IMR-90 (cell line): Measurements from ENCODE around the gene ATOH8. TPM values are rescaled to one million over a fixed set of nuclear protein-coding genes. Genes with fewer than 3 reads are reported as not detected.

Experiments
- ATAC-seq: fragments of 200-7000 bp; cut with Tn5 transposase; 2 replicates; pipeline ENCODE4 v1.9.1; 2020; ENCODE audit warnings: low read depth, mild to moderate bottlenecking, moderate library complexity
- BruUV-seq: library from RNA; stranded (reverse); fragments of 400-500 nt; replicated peaks from 2 replicates; lab custom pipeline; 2021; lab: Mats Ljungman, UMichigan
- CTCF ChIA-PET: fragments of 300-600 bp; formaldehyde crosslinking; extraction: SDS; loops from one replicate; lab custom pipeline; 2021; ENCODE audit warnings: antibody characterized with exemption; lab: Yijun Ruan, JAX
- POLR2A ChIA-PET: fragments of 300-600 bp; sonication (Branson Sonifier 250); formaldehyde crosslinking; loops from one replicate; lab custom pipeline; 2022; ENCODE audit warnings: antibody characterized with exemption; ENCODE audit not compliant: unreplicated experiment; lab: Charles Lee
- DNase-seq: peaks from one replicate; pipeline ENCODE4 v3.0.0; 2013
- H2AFZ ChIP-seq: replicated peaks from 2 replicates; pipeline ENCODE3; 2013; ENCODE audit warnings: low read length, mild to moderate bottlenecking; ENCODE audit not compliant: poor library complexity
- H2AK5ac ChIP-seq: 2 replicates; pipeline ENCODE4 v1.6.1; 2013; ENCODE audit warnings: low read depth, low read length, inconsistent platforms
- H2AK9ac ChIP-seq: replicated peaks from 2 replicates; pipeline ENCODE3; 2013; ENCODE audit warnings: mild to moderate bottlenecking, low read depth, low read length, moderate library complexity; ENCODE audit not compliant: poor library complexity
- H2BK120ac ChIP-seq: 2 replicates; pipeline ENCODE4 v1.6.1; 2013; ENCODE audit warnings: low read depth, low read length, inconsistent platforms
- H2BK15ac ChIP-seq: 3 replicates; pipeline ENCODE4 v1.6.1; 2013; ENCODE audit warnings: low read depth, low read length, inconsistent platforms
- H2BK20ac ChIP-seq: 2 replicates; pipeline ENCODE4 v1.6.1; 2013; ENCODE audit warnings: low read depth, mild to moderate bottlenecking, inconsistent platforms, low read length, moderate library complexity
- H2BK5ac ChIP-seq: 2 replicates; pipeline ENCODE4 v1.6.1; 2013; ENCODE audit warnings: mild to moderate bottlenecking, low read depth, low read length, inconsistent platforms; ENCODE audit not compliant: poor library complexity, severe bottlenecking
- H3K14ac ChIP-seq: replicated peaks from 2 replicates; pipeline ENCODE4 v1.6.1; 2013; ENCODE audit warnings: low read depth, low read length, inconsistent platforms
- H3K18ac ChIP-seq: 2 replicates; pipeline ENCODE4 v1.6.1; 2013; ENCODE audit warnings: low read depth, low read length, control low read depth
- H3K23ac ChIP-seq: 2 replicates; pipeline ENCODE4 v1.6.1; 2013; ENCODE audit warnings: low read depth, low read length, inconsistent platforms
- H3K27ac ChIP-seq: 2 replicates; pipeline ENCODE4 v1.5.1; 2013; ENCODE audit warnings: mild to moderate bottlenecking, control low read depth, low read length; ENCODE audit not compliant: insufficient read depth
- H3K27me3 ChIP-seq: 2 replicates; pipeline ENCODE4 v1.6.1; 2013; ENCODE audit warnings: low read length; ENCODE audit not compliant: control insufficient read depth, insufficient read depth
- H3K36me3 ChIP-seq: 2 replicates; pipeline ENCODE4 v1.6.1; 2013; ENCODE audit warnings: low read length, mixed read lengths; ENCODE audit not compliant: control insufficient read depth, insufficient read depth
- H3K4ac ChIP-seq: 2 replicates; pipeline ENCODE4 v1.6.1; 2013; ENCODE audit warnings: low read depth, low read length, inconsistent platforms
- H3K4me1 ChIP-seq: 2 replicates; pipeline ENCODE4 v1.6.1; 2013; ENCODE audit warnings: low read length, mixed read lengths; ENCODE audit not compliant: control insufficient read depth, insufficient read depth
- H3K4me2 ChIP-seq: 2 replicates; pipeline ENCODE4 v1.6.1; 2013; ENCODE audit warnings: low read depth, mild to moderate bottlenecking, control low read depth, low read length, moderate library complexity
- H3K4me3 ChIP-seq: 2 replicates; pipeline ENCODE4 v1.5.1; 2013; ENCODE audit warnings: low read depth, mild to moderate bottlenecking, control low read depth, low read length, moderate library complexity; ENCODE audit not compliant: insufficient read depth
- H3K56ac ChIP-seq: 2 replicates; pipeline ENCODE4 v1.6.1; 2013; ENCODE audit warnings: low read length, inconsistent platforms; ENCODE audit not compliant: insufficient read depth; ENCODE audit errors: extremely low read depth
- H3K79me1 ChIP-seq, 2 experiments: 2 replicates each; pipeline ENCODE4 v1.6.1; 2013; ENCODE audit warnings: low read length in 2 of 2, inconsistent platforms in 1 of 2, low read depth in 1 of 2
- H3K9ac ChIP-seq: 2 replicates; pipeline ENCODE4 v1.6.1; 2013; ENCODE audit warnings: low read depth, low read length, control low read depth
- H3K9me1 ChIP-seq: 2 replicates; pipeline ENCODE4 v1.6.1; 2013; ENCODE audit warnings: low read length, inconsistent platforms; ENCODE audit not compliant: insufficient read depth
- H3K9me3 ChIP-seq: 2 replicates; pipeline ENCODE4 v1.6.1; 2013; ENCODE audit warnings: low read length; ENCODE audit not compliant: control insufficient read depth, insufficient read depth
- H4K20me1 ChIP-seq: 2 replicates; pipeline ENCODE4 v1.6.1; 2013; ENCODE audit warnings: low read length, inconsistent platforms; ENCODE audit not compliant: insufficient read depth
- H4K5ac ChIP-seq: 2 replicates; pipeline ENCODE4 v1.6.1; 2013; ENCODE audit warnings: mild to moderate bottlenecking, low read depth, low read length, control low read depth
- H4K8ac ChIP-seq, 2 experiments: 2 replicates each; pipeline ENCODE4 v1.6.1; 2013; ENCODE audit warnings: low read depth in 2 of 2, low read length in 2 of 2, control low read depth in 1 of 2, inconsistent platforms in 1 of 2
- H4K91ac ChIP-seq: 2 replicates; pipeline ENCODE4 v1.6.1; 2013; ENCODE audit warnings: low read depth, low read length, inconsistent platforms; ENCODE audit not compliant: insufficient read depth
- BHLHE40 ChIP-seq: fragments of 150-350 bp; IDR thresholded peaks from 2 replicates; pipeline ENCODE4 v1.6.1; 2016; ENCODE audit warnings: mild to moderate bottlenecking, low read depth, low read length
- CEBPB ChIP-seq: IDR thresholded peaks from 2 replicates; pipeline ENCODE4 v1.6.1; 2012; ENCODE audit warnings: low read depth, low read length, improper control_type of control experiment
- CHD1 ChIP-seq: IDR thresholded peaks from 2 replicates; pipeline ENCODE4 v1.6.1; 2012; ENCODE audit warnings: low read depth, low read length, improper control_type of control experiment
- CTCF ChIP-seq: conservative IDR thresholded peaks from 2 replicates; pipeline ENCODE4 v1.5.1; 2012; ENCODE audit warnings: mild to moderate bottlenecking, low read depth, low read length, improper control_type of control experiment
- ELK1 ChIP-seq: fragments of 150-350 bp; IDR thresholded peaks from 2 replicates; pipeline ENCODE4 v1.6.1; 2016; ENCODE audit warnings: low read depth, mild to moderate bottlenecking, low read length, moderate library complexity, borderline replicate concordance
- FOS ChIP-seq: fragments of 150-350 bp; IDR thresholded peaks from 2 replicates; pipeline ENCODE4 v1.6.1; 2016; ENCODE audit warnings: low read depth, low read length
- MAFK ChIP-seq: IDR thresholded peaks from 2 replicates; pipeline ENCODE4 v1.6.1; 2012; ENCODE audit warnings: low read depth, low read length, improper control_type of control experiment
- MAZ ChIP-seq: IDR thresholded peaks from 2 replicates; pipeline ENCODE4 v1.6.1; 2012; ENCODE audit warnings: low read depth, mild to moderate bottlenecking, low read length, improper control_type of control experiment, moderate library complexity, borderline replicate concordance
- MXI1 ChIP-seq: IDR thresholded peaks from 2 replicates; pipeline ENCODE4 v1.6.1; 2012; ENCODE audit warnings: low read depth, mild to moderate bottlenecking, low read length, moderate library complexity, borderline replicate concordance
- NFE2L2 ChIP-seq: fragments of 150-350 bp; IDR thresholded peaks from 2 replicates; pipeline ENCODE4 v1.6.1; 2016; ENCODE audit warnings: low read depth, mild to moderate bottlenecking, low read length
- POLR2A ChIP-seq: IDR thresholded peaks from 2 replicates; pipeline ENCODE4 v1.6.1; 2012; ENCODE audit warnings: mild to moderate bottlenecking, low read depth, low read length
- RAD21 ChIP-seq: IDR thresholded peaks from 2 replicates; pipeline ENCODE4 v1.6.1; 2012; ENCODE audit warnings: low read length, improper control_type of control experiment
- RCOR1 ChIP-seq: IDR thresholded peaks from 2 replicates; pipeline ENCODE4 v1.6.1; 2012; ENCODE audit warnings: mild to moderate bottlenecking, low read length, improper control_type of control experiment; ENCODE audit not compliant: insufficient replicate concordance
- RFX5 ChIP-seq: IDR thresholded peaks from 2 replicates; pipeline ENCODE4 v1.8.0; 2012; ENCODE audit warnings: low read depth, mild to moderate bottlenecking, low read length, moderate library complexity
- SMC3 ChIP-seq: fragments of 150-350 bp; IDR thresholded peaks from 2 replicates; pipeline ENCODE4 v1.6.1; 2016; ENCODE audit warnings: low read depth, mild to moderate bottlenecking, antibody characterized with exemption, low read length, moderate library complexity
- USF2 ChIP-seq: fragments of 150-350 bp; IDR thresholded peaks from 2 replicates; pipeline ENCODE4 v1.6.1; 2017; ENCODE audit warnings: mild to moderate bottlenecking, antibody characterized with exemption, low read length, low read depth
- WGBS, 2 experiments: methylation state at CpG; one replicate each; pipeline versions ENCODE4 v1.1.5 to v1.1.7; 2013; ENCODE audit warnings: missing lambda C conversion rate in 2 of 2; ENCODE audit not compliant: insufficient read length in 1 of 2; ENCODE audit errors: extremely low coverage in 2 of 2; 5-methylcytosine and 5-hydroxymethylcytosine counted together
- dilution Hi-C: fragments of 300-500 bp; cut with HindIII; formaldehyde crosslinking; loops from one replicate; pipeline ENCODE4 v1.14.3; 2018; ENCODE audit warnings: low sequenced_read_pairs; ENCODE audit not compliant: unreplicated experiment
- in situ Hi-C: fragments of 300-500 bp; cut with MboI; formaldehyde crosslinking; loops from 3 replicates; pipeline ENCODE4 v1.14.3; 2019; ENCODE audit warnings: low sequenced_read_pairs, inconsistent platforms, mixed read lengths
- intact Hi-C: fragments of 100-400 bp; cut with micrococcal nuclease; formaldehyde crosslinking; loops from 2 replicates; pipeline ENCODE4 v1.10.0; 2022
- polyA plus RNA-seq, 3 experiments: library from polyadenylated mRNA; depleted of rRNA; stranded (reverse); fragments of >200 nt; gene quantifications; 2 replicates each; pipeline ENCODE4 v1.2.3, GENCODE V29; 2012; ENCODE audit warnings: low replicate concordance in 1 of 3
- total RNA-seq: library from RNA; depleted of rRNA; stranded (reverse); fragments of >200 nt; gene quantifications from 2 replicates; pipeline ENCODE4 v1.2.3, GENCODE V29; 2012

Gene ATOH8
- total and polyA plus RNA-seq, 2 of the 4 experiments (the other 2 are of a cell fraction), result 7.9 to 9.0 TPM

GRCh38 chr2:85737961-85738360 is 15.8 kb upstream of the ATOH8 start:
- H3K4me1 ChIP-seq, result peaks cover 23% of the 10 kb centered on the region
- H2BK15ac ChIP-seq, result peak overlapping the region; percentile 70; the same call in 2 of the 3 replicates
- H3K9ac ChIP-seq, result no peak overlapping the region
- peaks cover 8% of the 10 kb centered on the region for H4K20me1 ChIP-seq
- H3K56ac ChIP-seq, result 0 out of 2 replicates have a peak overlapping the region, but pooled peaks have one; percentile 14
- no peak overlapping the region for H2AK9ac ChIP-seq
- in situ Hi-C loops, result loop anchor here (5.0 kb wide), 1 partner anchor 74 kb away; no protein-coding TSS in a partner anchor
- no peak overlapping the region for H3K4me3 ChIP-seq
- no peak overlapping the region for H3K23ac ChIP-seq
- no peaks in the 10 kb centered on the region for H3K79me1 ChIP-seq
- dilution Hi-C loops, result no loop called here
- H3K4ac ChIP-seq, result peak overlapping the region; percentile 58; the same call in 1 of the 2 replicates
- ATAC-seq, result no peak
- H2AFZ ChIP-seq, result no peak overlapping the region
- peak overlapping the region; percentile 37; the same call in 1 of the 2 replicates for H2BK20ac ChIP-seq
- H3K27ac ChIP-seq, result peak overlapping the region; percentile 4; the same call in 1 of the 2 replicates
- POLR2A ChIA-PET, result no interaction called here
- no TSS peak for BruUV-seq
- H4K5ac ChIP-seq, result no peak overlapping the region; the same call in 1 of the 2 replicates
- H2AK5ac ChIP-seq, result peak overlapping the region; percentile 82; the same call in 1 of the 2 replicates
- no peaks in the 10 kb centered on the region for H3K9me3 ChIP-seq
- H3K36me3 ChIP-seq, result no peaks in the 10 kb centered on the region
- TF ChIP-seq MAZ, result no peak
- TF ChIP-seq CHD1, result no peak
- TF ChIP-seq NFE2L2, result no peak
- no peak for TF ChIP-seq CTCF
- no peak for TF ChIP-seq ELK1
- TF ChIP-seq POLR2A, result no peak
- TF ChIP-seq USF2, result no peak
- TF ChIP-seq RAD21, result no peak
- no peak for TF ChIP-seq MAFK
- TF ChIP-seq FOS, result no peak
- no peak for TF ChIP-seq CEBPB
- no peak for TF ChIP-seq SMC3
- no peak for TF ChIP-seq MXI1
- TF ChIP-seq BHLHE40, result no peak
- no peak for TF ChIP-seq RCOR1
- no peak for TF ChIP-seq RFX5
- H4K8ac ChIP-seq, result peak overlapping the region; percentile 16 to 52; a peak in 2 of 4 replicates
- WGBS, 2 experiments, result 100% methylated on average over 1 of the region's 4 CpGs; no CpG with 5 or more reads in 1 of the 2 experiments
- no peak overlapping the region for H3K14ac ChIP-seq
- no peak for DNase-seq
- H4K91ac ChIP-seq, result peak overlapping the region; percentile 2; the same call in 1 of the 2 replicates
- H3K4me2 ChIP-seq, result no peak overlapping the region
- peaks cover 10% of the 10 kb centered on the region for H3K9me1 ChIP-seq
- intact Hi-C loops, result no loop called here
- peak overlapping the region; percentile 28 for H2BK120ac ChIP-seq
- H3K18ac ChIP-seq, result no peak overlapping the region; the same call in 1 of the 2 replicates
- CTCF ChIA-PET, result no interaction called here
- no peak overlapping the region for H2BK5ac ChIP-seq
- H3K27me3 ChIP-seq, result no peaks in the 10 kb centered on the region
